ENCODE data around the gene IKZF4.

IKZF4 gene

GRCh38 chr12:56086096-56086495 lies 65.3 kb downstream of the IKZF4 start:
- DNase-seq: peak; percentile 40

- DNase-seq: no peak
These were observed 65.8 kb downstream of the IKZF4 start for GRCh38 chr12:56086608-56087007.

GRCh38 chr12:56087220-56087619 lies 66.4 kb downstream of the IKZF4 start:
- peak; percentile 48 for DNase-seq

Measured in NCI-H510A (cell line).